Small intestine (tissue), 7 donors: ENCODE results near the gene IP6K3. TPM values are rescaled to one million over a fixed set of nuclear protein-coding genes. Genes with fewer than 3 reads are reported as not detected.

ENCODE experiments used
- DNase-seq, 2 donors: peaks; one replicate each; pipeline versions ENCODE4 v3.0.0 to v3.0.0-alpha.2; 2013
- FAIRE-seq: peaks from 2 replicates; lab custom pipeline; 2012; peaks lifted over from hg19 to GRCh38; lab: Jason Lieb, UNC
- H3K27ac ChIP-seq, 3 donors: one replicate each; pipeline ENCODE4 v1.5.1; 2013; ENCODE audit warnings: low read length in 2 of 3, mild to moderate bottlenecking in 2 of 3, control low read depth in 1 of 3, inconsistent platforms in 1 of 3, low read depth in 1 of 3, moderate library complexity in 1 of 3
- H3K27me3 ChIP-seq, 3 donors: one replicate each; pipeline ENCODE4 v1.6.1; 2013; ENCODE audit warnings: low read length in 3 of 3, inconsistent platforms in 1 of 3; ENCODE audit not compliant: control insufficient read depth in 3 of 3, insufficient read depth in 3 of 3
- H3K36me3 ChIP-seq, 3 donors: one replicate each; pipeline ENCODE4 v1.6.1; 2013; ENCODE audit warnings: low read length in 3 of 3, inconsistent platforms in 1 of 3, low read depth in 1 of 3, mild to moderate bottlenecking in 1 of 3, moderate library complexity in 1 of 3; ENCODE audit not compliant: control insufficient read depth in 3 of 3, insufficient read depth in 2 of 3
- H3K4me1 ChIP-seq, 3 donors: one replicate each; pipeline ENCODE4 v1.6.1; 2013; ENCODE audit warnings: low read length in 2 of 3, inconsistent platforms in 1 of 3, low read depth in 1 of 3, mild to moderate bottlenecking in 1 of 3, moderate library complexity in 1 of 3; ENCODE audit not compliant: control insufficient read depth in 3 of 3, insufficient read depth in 2 of 3
- H3K4me3 ChIP-seq, 3 donors: one replicate each; pipeline ENCODE4 v1.5.1; 2013; ENCODE audit warnings: low read length in 3 of 3, control low read depth in 1 of 3, inconsistent platforms in 1 of 3, low read depth in 1 of 3, mild to moderate bottlenecking in 1 of 3, moderate library complexity in 1 of 3
- H3K9me3 ChIP-seq, 2 donors: one replicate each; pipeline ENCODE4 v1.6.1; 2013; ENCODE audit warnings: low read depth in 1 of 2, low read length in 1 of 2; ENCODE audit not compliant: control insufficient read depth in 2 of 2, insufficient read depth in 1 of 2
- WGBS, 3 donors: extraction: QIAGEN DNeasy Blood & Tissue Kit; methylation state at CpG; one replicate each; pipeline ENCODE4 v1.1.7; 2013; 5-methylcytosine and 5-hydroxymethylcytosine counted together
- polyA plus RNA-seq, 4 donors: library from polyadenylated mRNA; stranded (reverse) in 3 of 4; unstranded in 1 of 4; fragments of 200-250 nt in 3 of 4; fragments of 120-200 nt in 1 of 4; gene quantifications; one replicate each; pipeline versions ENCODE4 v1.2.1 to v1.2.3, GENCODE V29; 2013
- donor health status: healthy with polysubstance abuse.
- donor health status: control.
- donor health status: control.
- donor health status: Bipolar disorder and iron deficiency.
- donor health status: healthy.

The IP6K3 gene
- polyA plus RNA-seq, 4 donors = 0.35 to 1.0 (median 0.72) TPM

GRCh38 chr6:33731751-33732282 is 14.9 kb downstream of the IP6K3 start:
- 41 to 74% (median 74%) methylated on average over 9 of the region's 9 CpGs for WGBS, 3 donors
- FAIRE-seq = no peak
- no peak overlapping the region for H3K4me3 ChIP-seq

DNA sequence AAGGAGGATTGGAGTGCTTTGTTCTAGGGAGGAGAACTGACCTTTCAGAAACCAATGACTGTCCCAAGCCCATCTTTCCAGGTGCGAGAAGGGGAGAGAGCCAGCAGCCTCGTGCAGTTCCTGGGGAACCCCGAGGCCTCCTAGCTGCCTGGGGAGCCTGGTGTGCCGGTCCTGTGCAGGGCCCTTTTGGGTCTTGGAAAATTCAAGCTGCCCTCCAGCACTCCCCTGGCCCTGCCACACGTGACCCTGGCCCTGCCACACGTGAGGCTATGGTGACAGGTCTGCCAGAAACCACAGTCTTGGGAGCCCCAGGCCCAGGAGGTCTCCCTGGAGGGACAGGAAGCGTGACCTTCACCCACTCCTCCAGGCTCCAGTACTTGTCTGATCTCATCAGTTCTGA is 15.7 kb downstream of the IP6K3 start:
- no peak overlapping the region for H3K4me3 ChIP-seq
- no peak overlapping the region for H3K27ac ChIP-seq
- no peaks in the 10 kb centered on the region for H3K27me3 ChIP-seq
- DNase-seq (no peak), FAIRE-seq (no peak)
- H3K36me3 ChIP-seq = no peaks in the 10 kb centered on the region
- H3K9me3 ChIP-seq = no peaks in the 10 kb centered on the region
- H3K4me1 ChIP-seq = no peaks in the 10 kb centered on the region
- 76 to 89% (median 86%) methylated on average over 7 of the region's 7 CpGs for WGBS, 3 donors

More at GRCh38 chr6:33731751-33732282, 14.9 kb downstream of the IP6K3 start:
- no peak overlapping the region for H3K27ac ChIP-seq
- no peaks in the 10 kb centered on the region for H3K9me3 ChIP-seq
- H3K36me3 ChIP-seq = no peaks in the 10 kb centered on the region
- no peaks in the 10 kb centered on the region for H3K4me1 ChIP-seq
- no peak for DNase-seq
- H3K27me3 ChIP-seq = no peaks in the 10 kb centered on the region

DNA sequence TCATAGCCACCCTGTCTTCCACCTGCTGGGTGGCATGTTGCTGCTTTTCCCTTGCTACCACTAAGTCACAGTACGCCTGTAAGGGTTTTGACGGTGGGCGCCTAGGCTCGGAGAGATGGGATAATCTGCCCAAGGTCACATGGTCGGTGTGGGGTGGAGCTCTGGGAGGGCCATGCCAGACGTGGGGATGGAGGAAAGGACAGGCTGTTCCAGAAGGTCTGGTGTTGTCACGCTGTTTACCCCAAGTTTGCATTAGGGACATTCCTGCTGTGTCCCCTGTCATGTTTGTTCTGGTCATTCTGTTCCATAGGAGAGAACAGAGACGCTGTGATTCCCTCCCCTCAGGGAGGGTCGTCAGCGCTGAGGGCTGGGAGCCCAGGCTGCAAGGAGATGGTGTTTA is 16.1 kb downstream of the IP6K3 start:
- no peak for DNase-seq
- Histone ChIP-seq H3K4me3 (no peak overlapping the region), H3K27me3 (no peaks in the 10 kb centered on the region), H3K9me3 (no peaks in the 10 kb centered on the region), H3K36me3 (no peaks in the 10 kb centered on the region), H3K27ac (no peak overlapping the region), H3K4me1 (no peaks in the 10 kb centered on the region)
- FAIRE-seq = no peak
- WGBS, 3 donors = 78 to 81% (median 79%) methylated on average over 10 of the region's 10 CpGs

DNA sequence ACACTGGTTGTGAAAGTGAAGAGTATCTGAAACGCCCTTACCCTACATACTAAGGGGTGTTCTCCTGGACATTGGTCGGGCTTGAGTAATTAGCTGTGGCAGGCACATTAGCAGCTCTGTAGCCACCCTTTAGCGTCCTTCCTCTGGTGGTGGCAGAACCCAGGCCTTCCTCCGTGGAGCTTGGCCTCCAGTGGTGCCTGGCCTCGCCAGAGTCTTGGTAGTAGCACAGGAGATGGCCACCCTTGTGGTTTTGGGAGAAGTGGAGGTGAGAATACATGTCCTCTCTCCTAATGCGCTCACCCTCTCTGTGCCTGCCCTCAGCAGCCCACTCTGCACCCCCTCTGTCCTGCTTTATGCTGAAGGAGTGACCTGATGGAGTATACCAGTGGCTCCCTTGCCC is 17.6 kb downstream of the IP6K3 start:
- peaks cover 0 to under 1% (median 0%) of the 10 kb centered on the region in 3 donors for H3K27me3 ChIP-seq
- no peaks in the 10 kb centered on the region for H3K9me3 ChIP-seq
- no peaks in the 10 kb centered on the region for H3K36me3 ChIP-seq
- 70 to 79% (median 76%) methylated on average over 6 of the region's 6 CpGs for WGBS, 3 donors
- no peak overlapping the region for H3K4me3 ChIP-seq
- no peaks in the 10 kb centered on the region for H3K4me1 ChIP-seq
- FAIRE-seq (no peak), DNase-seq (no peak)
- no peak overlapping the region for H3K27ac ChIP-seq

GRCh38 chr6:33728438-33728837 is 18.3 kb downstream of the IP6K3 start:
- no peaks in the 10 kb centered on the region for H3K9me3 ChIP-seq
- DNase-seq = no peak
- no peak for FAIRE-seq
- no peaks in the 10 kb centered on the region for H3K4me1 ChIP-seq
- H3K27ac ChIP-seq = no peak overlapping the region
- no peaks in the 10 kb centered on the region for H3K36me3 ChIP-seq
- peaks cover 0 to 5% (median 0%) of the 10 kb centered on the region in 3 donors for H3K27me3 ChIP-seq
- 80 to 89% (median 89%) methylated on average over 11 of the region's 11 CpGs for WGBS, 3 donors
- no peak overlapping the region for H3K4me3 ChIP-seq

DNA sequence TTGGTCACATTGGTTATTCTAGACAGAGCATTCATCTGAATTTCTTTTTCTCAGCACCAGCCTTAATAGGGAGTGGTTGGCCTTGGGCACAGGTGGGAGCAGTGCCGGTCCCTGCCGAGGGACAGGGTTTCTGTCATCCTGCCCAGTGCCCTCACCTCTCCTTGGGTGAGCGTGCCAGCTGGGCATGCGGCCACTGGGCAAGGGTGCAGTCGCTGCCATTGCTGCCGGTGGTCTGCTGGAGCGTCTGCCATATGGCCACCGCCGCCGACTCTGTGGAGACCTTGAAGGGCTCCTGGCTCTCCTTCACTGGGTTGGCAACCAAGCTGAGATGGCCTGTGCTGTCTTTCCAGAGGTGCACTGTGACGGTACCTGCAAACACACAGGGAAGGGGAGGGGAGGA is 18.8 kb downstream of the IP6K3 start:
- no peak overlapping the region for H3K4me3 ChIP-seq
- H3K36me3 ChIP-seq = no peaks in the 10 kb centered on the region
- DNase-seq (no peak), FAIRE-seq (no peak)
- no peaks in the 10 kb centered on the region for H3K9me3 ChIP-seq
- no peak overlapping the region for H3K27ac ChIP-seq
- H3K4me1 ChIP-seq = no peaks in the 10 kb centered on the region
- peaks cover 0 to 5% (median 0%) of the 10 kb centered on the region in 3 donors for H3K27me3 ChIP-seq
- 72 to 83% (median 79%) methylated on average over 11 of the region's 11 CpGs for WGBS, 3 donors

DNA sequence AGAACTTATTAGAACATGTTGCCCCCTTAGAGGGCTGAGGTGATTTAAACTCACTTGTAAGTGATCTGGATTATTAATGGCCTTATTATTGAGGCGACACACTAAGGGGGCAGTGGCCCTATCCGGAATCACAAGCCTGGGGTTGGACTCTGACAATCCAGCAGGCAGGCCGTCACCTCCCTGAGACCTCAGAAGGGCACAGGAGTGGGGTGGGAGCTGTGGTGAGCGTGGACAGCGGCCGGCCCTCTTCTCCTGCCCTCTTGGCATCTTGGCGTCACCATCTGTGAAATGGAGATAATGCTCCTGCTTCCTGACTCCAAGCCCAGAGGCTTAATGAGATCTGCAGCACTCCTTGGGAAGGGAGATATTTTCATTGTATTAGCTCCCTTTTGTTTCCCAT is 19.6 kb downstream of the IP6K3 start:
- 85 to 88% (median 86%) methylated on average over 7 of the region's 7 CpGs for WGBS, 3 donors
- DNase-seq = no peak
- Histone ChIP-seq H3K36me3 (no peaks in the 10 kb centered on the region), H3K9me3 (no peaks in the 10 kb centered on the region), H3K27ac (no peak overlapping the region), H3K4me3 (no peak overlapping the region), H3K4me1 (no peaks in the 10 kb centered on the region), H3K27me3 (peaks cover 0 to 9% (median 0%) of the 10 kb centered on the region in 3 donors)
- FAIRE-seq = no peak

DNA sequence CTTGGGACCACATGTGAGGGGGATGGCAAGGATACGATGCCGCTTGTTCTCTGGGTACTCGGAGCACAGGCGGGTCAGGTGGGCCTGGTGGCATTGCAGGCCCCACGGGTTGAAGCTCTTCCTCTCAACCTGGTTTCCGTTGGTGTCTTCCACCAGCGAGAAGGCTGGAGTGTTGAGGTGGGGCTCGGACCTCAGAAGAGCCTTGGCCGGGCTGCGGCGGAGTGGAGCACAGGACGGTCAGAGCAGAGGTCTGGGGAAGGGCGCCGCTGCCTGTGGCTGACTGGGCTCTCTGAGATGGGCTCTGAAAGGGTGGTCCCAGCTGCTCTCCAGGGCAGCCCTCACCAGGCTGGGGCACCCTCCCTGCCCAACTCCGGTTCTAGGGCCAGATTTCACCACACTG is 20.0 kb downstream of the IP6K3 start:
- DNase-seq = no peak
- 86 to 97% (median 88%) methylated on average over 15 of the region's 15 CpGs for WGBS, 3 donors

More for the DNA sequence above, 20.0 kb downstream of the IP6K3 start:
- no peaks in the 10 kb centered on the region for H3K9me3 ChIP-seq
- no peak overlapping the region for H3K27ac ChIP-seq
- H3K36me3 ChIP-seq = no peaks in the 10 kb centered on the region
- H3K4me1 ChIP-seq = no peaks in the 10 kb centered on the region
- H3K4me3 ChIP-seq = no peak overlapping the region
- no peak for FAIRE-seq
- peaks cover 0 to 13% (median 0%) of the 10 kb centered on the region in 3 donors for H3K27me3 ChIP-seq
